HL-60 (cell line): Measurements from ENCODE around the gene CATSPERD.
A peak's percentile ranks its signal among the peaks of the same experiment; 100 is the strongest.

ENCODE experiments used
- CTCF ChIP-seq: IDR thresholded peaks from one replicate; pipeline ENCODE4 v1.5.1; 2011; ENCODE audit warnings: low read length, control low read depth, inconsistent platforms; ENCODE audit not compliant: insufficient read depth
- GABPA ChIP-seq: IDR thresholded peaks from 2 replicates; pipeline ENCODE4 v1.6.1; 2012; ENCODE audit warnings: low read depth
- POLR2AphosphoS5 ChIP-seq: IDR thresholded peaks from 2 replicates; pipeline ENCODE4 v1.6.1; 2012; ENCODE audit warnings: low read depth
- REST ChIP-seq: IDR thresholded peaks from 2 replicates; pipeline ENCODE4 v1.6.1; 2012; ENCODE audit warnings: low read depth; ENCODE audit not compliant: insufficient replicate concordance
- SPI1 ChIP-seq: IDR thresholded peaks from 2 replicates; pipeline ENCODE4 v1.6.1; 2012; ENCODE audit warnings: low read depth, mild to moderate bottlenecking, borderline replicate concordance

GRCh38 chr19:5694167-5694955 is 26.1 kb upstream of the CATSPERD start:
- TF ChIP-seq CTCF (no peak), POLR2AphosphoS5 (peak; percentile 25; the same call in 1 of the 2 replicates), REST (no peak), GABPA (no peak), SPI1 (no peak)
